Esophagus muscularis mucosa (tissue), 4 donors: Measurements from ENCODE around the gene FPR3. TPM values are rescaled to one million over a fixed set of nuclear protein-coding genes. Genes with fewer than 3 reads are reported as not detected.

Experiments
- DNase-seq: peaks from one replicate; pipeline ENCODE4 v3.0.0-alpha.2; 2017; ENCODE audit errors: extremely low spot score
- H3K27ac ChIP-seq, 4 donors: fragments of 200-600 bp; sonication (generic); replicated peaks in 1 of 4; 1 replicate in 3 of 4; 2 replicates in 1 of 4; pipeline ENCODE4 v1.5.1; 2016 to 2019; ENCODE audit warnings: mild to moderate bottlenecking in 1 of 4
- H3K27me3 ChIP-seq, 4 donors: fragments of 200-600 bp; sonication (generic); one replicate each; pipeline versions ENCODE4 v1.5.1 to v1.6.0; 2016 to 2019
- H3K36me3 ChIP-seq, 4 donors: fragments of 200-600 bp; sonication (generic); one replicate each; pipeline ENCODE4 v1.5.1; 2016 to 2019
- H3K4me1 ChIP-seq, 4 donors: fragments of 200-600 bp; sonication (generic); one replicate each; pipeline ENCODE4 v1.5.1; 2016 to 2019
- H3K4me3 ChIP-seq, 4 donors: fragments of 200-600 bp; sonication (generic); 1 replicate in 2 of 4; 2 replicates in 2 of 4; pipeline ENCODE4 v1.5.1; 2016 to 2019; ENCODE audit warnings: mild to moderate bottlenecking in 4 of 4, moderate library complexity in 1 of 4
- H3K9me3 ChIP-seq, 4 donors: fragments of 200-600 bp; sonication (generic); 1 replicate in 3 of 4; 2 replicates in 1 of 4; pipeline ENCODE4 v1.5.1; 2016 to 2019
- EP300 ChIP-seq: sonication (generic); formaldehyde crosslinking; IDR thresholded peaks from one replicate; pipeline ENCODE4 v1.6.1; 2017; ENCODE audit warnings: antibody characterized with exemption
- POLR2A ChIP-seq: fragments of 450-650 bp; IDR thresholded peaks from one replicate; pipeline ENCODE4 v1.6.1; 2017; ENCODE audit warnings: antibody characterized with exemption, moderate library complexity, mild to moderate bottlenecking, low read depth
- POLR2AphosphoS5 ChIP-seq, 2 donors: sonication (generic); formaldehyde crosslinking; IDR thresholded peaks; one replicate each; pipeline ENCODE4 v1.6.1; 2017; ENCODE audit warnings: antibody characterized with exemption in 2 of 2
- WGBS: methylation state at CpG from one replicate; pipeline ENCODE4 v1.1.5; 2018; 5-methylcytosine and 5-hydroxymethylcytosine counted together
- intact Hi-C: fragments of 100-400 bp; cut with DNase I; formaldehyde crosslinking; loops from one replicate; pipeline ENCODE4 v1.15.1; 2023
- total RNA-seq, 4 donors: library from RNA; depleted of rRNA; stranded (reverse); fragments of >200 nt; gene quantifications; one replicate each; pipeline versions ENCODE4 v1.1.0 to v1.2.1, GENCODE V29; 2016
- TF ChIP-seq, protein P1 (sequence below), 3 experiments: fragments of 200-600 bp in 2 of 3; fragments of 450-650 bp in 1 of 3; sonication (generic) in 2 of 3; IDR thresholded peaks; one replicate each; pipeline ENCODE4 v1.5.1; 2017 to 2019; ENCODE audit warnings: antibody characterized with exemption in 3 of 3, mild to moderate bottlenecking in 2 of 3, moderate library complexity in 1 of 3

FPR3 gene
- total RNA-seq, 4 donors from 2014 or later: 4.0 to 9.9 (median 6.8) TPM

DNA sequence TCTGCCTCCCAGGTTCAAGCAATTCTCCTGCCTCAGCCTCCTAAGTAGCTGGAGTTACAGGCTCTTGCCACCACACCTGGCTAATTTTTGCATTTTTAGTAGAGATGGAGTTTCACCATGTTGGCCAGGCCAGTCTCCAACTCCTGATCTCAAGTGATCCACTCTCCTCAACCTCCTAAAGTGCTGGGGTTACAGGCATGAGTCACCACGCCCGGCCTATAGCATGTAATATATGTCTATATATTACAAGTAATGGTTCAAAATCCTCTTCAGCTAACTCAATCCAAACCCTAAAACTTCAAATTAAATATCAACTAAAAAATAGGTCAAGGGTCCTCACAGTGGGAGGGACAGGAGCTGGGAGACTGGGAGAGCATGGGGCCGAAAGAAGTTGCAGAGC, 28.0 kb downstream of the FPR3 start:
- no peak overlapping the region for H3K27ac ChIP-seq
- no peaks in the 10 kb centered on the region for H3K36me3 ChIP-seq
- WGBS: 97% methylated on average over 3 of the region's 3 CpGs
- no peak for DNase-seq
- no peaks in the 10 kb centered on the region for H3K27me3 ChIP-seq
- intact Hi-C loops: no loop called here
- H3K4me3 ChIP-seq: no peak overlapping the region
- no peaks in the 10 kb centered on the region for H3K4me1 ChIP-seq
- no peaks in the 10 kb centered on the region for H3K9me3 ChIP-seq
- no peak for TF ChIP-seq EP300
- TF ChIP-seq, protein P1, sequence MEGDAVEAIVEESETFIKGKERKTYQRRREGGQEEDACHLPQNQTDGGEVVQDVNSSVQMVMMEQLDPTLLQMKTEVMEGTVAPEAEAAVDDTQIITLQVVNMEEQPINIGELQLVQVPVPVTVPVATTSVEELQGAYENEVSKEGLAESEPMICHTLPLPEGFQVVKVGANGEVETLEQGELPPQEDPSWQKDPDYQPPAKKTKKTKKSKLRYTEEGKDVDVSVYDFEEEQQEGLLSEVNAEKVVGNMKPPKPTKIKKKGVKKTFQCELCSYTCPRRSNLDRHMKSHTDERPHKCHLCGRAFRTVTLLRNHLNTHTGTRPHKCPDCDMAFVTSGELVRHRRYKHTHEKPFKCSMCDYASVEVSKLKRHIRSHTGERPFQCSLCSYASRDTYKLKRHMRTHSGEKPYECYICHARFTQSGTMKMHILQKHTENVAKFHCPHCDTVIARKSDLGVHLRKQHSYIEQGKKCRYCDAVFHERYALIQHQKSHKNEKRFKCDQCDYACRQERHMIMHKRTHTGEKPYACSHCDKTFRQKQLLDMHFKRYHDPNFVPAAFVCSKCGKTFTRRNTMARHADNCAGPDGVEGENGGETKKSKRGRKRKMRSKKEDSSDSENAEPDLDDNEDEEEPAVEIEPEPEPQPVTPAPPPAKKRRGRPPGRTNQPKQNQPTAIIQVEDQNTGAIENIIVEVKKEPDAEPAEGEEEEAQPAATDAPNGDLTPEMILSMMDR (IDR thresholded peaks at IDR 0.05): no peak
- no peak for TF ChIP-seq POLR2A
- no peak for TF ChIP-seq POLR2AphosphoS5 (IDR thresholded peaks at IDR 0.05)

- Histone ChIP-seq H3K36me3 (no peaks in the 10 kb centered on the region), H3K9me3 (no peaks in the 10 kb centered on the region), H3K27me3 (no peaks in the 10 kb centered on the region), H3K27ac (no peak overlapping the region), H3K4me1 (no peaks in the 10 kb centered on the region), H3K4me3 (no peak overlapping the region)
- 82% methylated on average over 13 of the region's 13 CpGs for WGBS
- TF ChIP-seq EP300 (no peak), POLR2AphosphoS5 (IDR thresholded peaks at IDR 0.05) (no peak), POLR2A (no peak)
- TF ChIP-seq, protein P1 (IDR thresholded peaks at IDR 0.05): no peak
- intact Hi-C loops: no loop called here
- DNase-seq: no peak
These were observed 29.5 kb downstream of the FPR3 start for GRCh38 chr19:51824281-51825005.

DNA sequence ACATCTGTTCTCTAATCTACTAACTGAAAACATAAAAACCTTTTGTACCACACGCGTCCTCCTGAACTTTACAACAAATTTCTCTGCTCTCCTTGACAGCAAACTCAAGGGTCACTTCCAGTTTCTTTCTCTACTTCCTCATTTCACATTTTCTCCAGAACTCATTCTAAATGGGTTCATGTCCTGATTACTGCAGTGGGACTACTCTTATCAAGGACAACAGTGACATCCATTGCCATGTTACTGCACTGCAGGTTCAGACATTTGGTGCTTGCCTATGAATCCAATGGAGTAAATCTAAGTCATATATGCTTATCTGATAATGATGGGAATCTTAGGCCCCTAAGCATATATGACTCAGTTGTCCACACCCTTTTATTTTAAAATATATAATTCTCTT, 35.3 kb downstream of the FPR3 start:
- TF ChIP-seq EP300: no peak
- TF ChIP-seq POLR2A: no peak
- TF ChIP-seq POLR2AphosphoS5 (IDR thresholded peaks at IDR 0.05): no peak
- TF ChIP-seq, protein P1 (IDR thresholded peaks at IDR 0.05): peak in 2 of 3 experiments; percentile 19 to 21
- Histone ChIP-seq H3K27me3 (no peaks in the 10 kb centered on the region), H3K4me1 (no peaks in the 10 kb centered on the region), H3K36me3 (no peaks in the 10 kb centered on the region), H3K9me3 (no peaks in the 10 kb centered on the region), H3K27ac (no peak overlapping the region), H3K4me3 (no peak overlapping the region)
- no peak for DNase-seq
- 75% methylated on average over 2 of the region's 2 CpGs for WGBS
- intact Hi-C loops: no loop called here

- no peak overlapping the region for H3K27ac ChIP-seq
- H3K36me3 ChIP-seq: no peaks in the 10 kb centered on the region
- DNase-seq: no peak
- H3K27me3 ChIP-seq: no peaks in the 10 kb centered on the region
- H3K4me1 ChIP-seq: no peaks in the 10 kb centered on the region
- no peak for TF ChIP-seq POLR2A
- TF ChIP-seq EP300: no peak
- TF ChIP-seq, protein P1 (IDR thresholded peaks at IDR 0.05): no peak
- TF ChIP-seq POLR2AphosphoS5 (IDR thresholded peaks at IDR 0.05): no peak
- WGBS: 92% methylated on average over 2 of the region's 2 CpGs
- intact Hi-C loops: no loop called here
- H3K4me3 ChIP-seq: no peak overlapping the region
- no peaks in the 10 kb centered on the region for H3K9me3 ChIP-seq
These were observed 42.2 kb downstream of the FPR3 start for GRCh38 chr19:51837145-51837544.
